HG03439 (cell line): Measurements from ENCODE around the gene RSU1.
A peak's percentile ranks its signal among the peaks of the same experiment; 100 is the strongest.

Source experiments
- ATAC-seq: cut with Tn5 transposase; IDR thresholded peaks from one replicate; pipeline ENCODE4 v1.9.1; 2021; ENCODE audit warnings: mild to moderate bottlenecking, moderate library complexity; ENCODE audit not compliant: unreplicated experiment

RSU1 gene

DNA sequence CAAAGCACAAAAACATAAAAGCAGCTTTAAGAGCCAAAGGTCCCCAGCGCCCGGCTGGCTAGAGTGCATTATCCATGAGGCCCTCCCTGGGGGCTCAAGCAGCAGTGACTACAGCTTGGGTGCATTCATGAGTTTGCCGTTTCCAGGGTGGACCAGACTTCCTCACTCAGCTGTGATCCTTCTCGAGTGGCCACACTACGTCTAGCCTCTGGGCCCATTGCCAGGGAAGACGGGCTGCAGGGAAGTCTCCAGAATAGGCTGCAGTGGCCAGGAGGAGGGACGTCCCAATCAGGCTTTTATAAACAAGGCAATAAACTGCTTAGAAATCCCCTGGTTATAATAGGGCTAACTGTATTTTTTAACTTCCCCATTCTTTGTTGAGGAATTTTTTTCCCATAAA is 206.2 kb downstream of the RSU1 start:
- ATAC-seq, result no peak

- ATAC-seq, result no peak
Measured at GRCh38 chr10:16609211-16609610, 208.0 kb downstream of the RSU1 start.

DNA sequence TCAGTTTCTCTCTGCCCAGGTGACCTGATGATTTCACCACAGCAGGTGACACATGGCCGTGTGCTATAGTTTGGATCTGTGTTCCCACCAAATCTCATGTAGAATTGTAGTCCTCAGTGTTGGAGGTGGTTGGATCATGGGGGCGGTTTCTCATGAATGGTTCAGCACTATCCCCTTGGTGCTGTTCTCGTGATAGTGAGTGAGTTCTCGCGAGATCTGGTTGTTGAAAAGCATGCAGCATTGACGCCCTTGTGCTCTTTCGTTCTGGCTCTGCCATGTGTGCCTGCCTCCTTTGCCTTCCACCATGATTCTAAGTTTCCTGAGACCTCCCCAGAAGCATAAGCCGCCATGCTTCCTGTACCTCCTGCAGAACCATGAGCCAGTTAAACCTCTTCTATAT is 210.3 kb downstream of the RSU1 start:
- no peak for ATAC-seq

- no peak for ATAC-seq
Measured at GRCh38 chr10:16606421-16606820, 210.8 kb downstream of the RSU1 start.

DNA sequence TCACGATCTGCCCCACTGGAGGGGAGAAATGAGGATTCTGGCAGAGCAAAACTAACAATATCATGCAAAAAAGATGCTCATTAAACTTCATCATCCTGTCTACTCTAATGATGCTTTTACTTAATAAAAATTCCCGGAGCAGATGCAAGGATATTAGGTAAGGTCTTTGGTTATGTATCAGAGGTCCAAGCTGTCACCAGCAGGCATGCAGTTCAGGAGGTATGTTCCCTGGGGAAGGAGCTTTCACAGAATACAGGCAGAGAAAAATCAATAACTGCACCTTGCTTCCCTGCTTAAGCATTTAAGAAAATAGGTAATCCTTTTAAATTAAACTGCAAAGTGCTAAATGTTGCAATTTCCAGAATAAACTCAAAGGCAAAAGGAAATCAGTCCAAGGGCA is 213.9 kb downstream of the RSU1 start:
- ATAC-seq, result no peak

GRCh38 chr10:16602104-16602775 is 215.0 kb downstream of the RSU1 start:
- no peak for ATAC-seq

DNA sequence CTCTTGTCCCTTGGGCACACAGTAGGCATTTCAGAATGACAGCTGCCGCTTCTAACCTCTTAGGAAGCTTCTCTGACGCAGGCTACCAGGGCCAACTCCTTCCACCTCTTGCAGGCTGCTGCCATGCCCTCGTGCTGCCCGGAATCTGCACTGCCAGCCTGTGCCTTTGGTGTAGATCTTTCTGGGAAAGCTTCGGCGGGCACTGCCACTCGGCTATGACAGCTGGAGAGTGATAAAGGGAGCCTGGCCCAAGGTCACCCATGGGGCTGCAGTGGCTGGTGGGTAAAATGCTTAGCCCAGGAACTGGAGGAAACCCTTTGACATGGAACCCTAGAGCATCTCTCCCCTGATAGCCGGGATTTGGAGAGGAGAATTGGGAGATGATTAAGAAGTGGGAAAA is 217.6 kb downstream of the RSU1 start:
- ATAC-seq, result no peak

GRCh38 chr10:16597656-16598055 is 219.6 kb downstream of the RSU1 start:
- no peak for ATAC-seq

GRCh38 chr10:16592378-16592777 is 224.8 kb downstream of the RSU1 start:
- no peak for ATAC-seq

- ATAC-seq, result peak; percentile 96
Measured at GRCh38 chr10:16586358-16587138, 230.7 kb downstream of the RSU1 start.

DNA sequence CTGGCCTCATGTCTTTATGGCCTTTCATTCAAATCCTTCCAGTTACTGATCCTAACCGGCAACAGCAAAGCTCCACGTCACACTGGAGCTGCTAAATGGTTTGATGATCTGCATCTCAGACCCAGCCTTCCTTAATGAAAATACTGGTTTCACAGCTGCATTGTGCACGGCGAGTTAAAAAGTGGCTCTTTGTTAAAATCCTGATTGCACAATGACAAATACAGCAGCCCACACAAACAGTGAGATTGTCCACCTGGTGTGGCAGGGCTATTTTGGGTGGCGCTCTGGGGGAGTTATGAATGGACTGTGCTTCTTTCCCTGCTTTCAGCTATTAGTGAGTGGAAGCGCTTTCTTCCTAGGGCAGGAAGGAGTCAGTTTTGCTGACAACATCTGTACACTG is 232.1 kb downstream of the RSU1 start:
- ATAC-seq, result no peak

DNA sequence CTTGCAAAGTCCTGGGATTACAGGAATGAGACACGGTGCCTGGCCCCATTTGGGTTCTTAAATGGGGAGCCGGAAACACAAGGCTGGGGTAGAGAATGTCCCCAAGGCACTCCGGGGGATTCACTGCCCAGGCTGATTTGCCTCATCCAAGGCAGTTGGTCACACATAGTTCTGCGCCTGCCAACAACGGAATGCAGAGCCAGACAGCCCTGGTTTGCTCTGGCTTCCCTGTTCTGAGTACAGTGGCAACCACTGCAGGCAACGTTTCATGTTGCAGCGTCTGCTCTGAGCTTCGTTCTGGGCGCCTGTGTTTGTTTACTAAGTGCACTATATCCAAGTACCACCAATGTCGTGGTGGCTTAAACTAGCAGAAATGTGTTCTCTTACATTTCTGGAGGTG is 233.8 kb downstream of the RSU1 start:
- ATAC-seq, result no peak

DNA sequence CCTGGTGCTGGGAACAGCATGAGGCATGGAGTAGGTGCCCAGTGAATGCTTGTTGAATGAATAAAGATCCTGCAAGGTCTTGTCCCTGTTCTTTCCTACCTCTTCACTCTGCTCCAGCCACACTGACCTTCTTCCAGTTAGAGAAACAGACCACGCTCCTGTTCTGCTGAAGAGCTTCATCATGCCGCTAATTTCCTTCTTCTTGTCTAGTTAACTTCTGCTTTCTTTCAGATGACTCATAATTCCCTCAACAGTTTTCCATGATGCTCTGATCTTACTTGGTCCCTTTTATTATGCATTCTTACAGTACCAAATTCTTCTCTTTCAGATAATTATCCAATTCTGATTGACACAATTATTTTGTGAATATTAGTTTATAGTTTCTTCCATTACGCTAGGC is 236.0 kb downstream of the RSU1 start:
- no peak for ATAC-seq

DNA sequence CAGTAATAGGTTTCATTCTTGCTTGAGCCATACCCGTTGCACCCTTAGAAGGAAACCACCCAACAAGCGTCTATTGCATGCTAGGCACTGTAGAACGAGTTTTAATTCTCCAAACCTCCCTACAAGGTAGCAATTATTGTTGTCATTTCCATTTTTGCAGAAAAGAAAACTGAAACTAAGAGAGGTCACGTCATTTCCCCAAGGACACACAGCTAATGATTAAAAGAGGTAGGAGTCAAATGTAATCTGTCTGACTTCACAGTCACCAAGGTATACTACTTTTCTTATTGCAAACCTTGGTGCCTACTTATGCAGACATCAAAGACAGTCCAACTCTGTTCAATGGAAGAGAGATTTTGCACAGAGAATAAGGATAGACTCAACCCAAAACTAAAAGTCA is 246.5 kb downstream of the RSU1 start:
- ATAC-seq, result peak; percentile 86

- no peak for ATAC-seq
Measured at GRCh38 chr10:16566202-16566805, 250.9 kb downstream of the RSU1 start.

DNA sequence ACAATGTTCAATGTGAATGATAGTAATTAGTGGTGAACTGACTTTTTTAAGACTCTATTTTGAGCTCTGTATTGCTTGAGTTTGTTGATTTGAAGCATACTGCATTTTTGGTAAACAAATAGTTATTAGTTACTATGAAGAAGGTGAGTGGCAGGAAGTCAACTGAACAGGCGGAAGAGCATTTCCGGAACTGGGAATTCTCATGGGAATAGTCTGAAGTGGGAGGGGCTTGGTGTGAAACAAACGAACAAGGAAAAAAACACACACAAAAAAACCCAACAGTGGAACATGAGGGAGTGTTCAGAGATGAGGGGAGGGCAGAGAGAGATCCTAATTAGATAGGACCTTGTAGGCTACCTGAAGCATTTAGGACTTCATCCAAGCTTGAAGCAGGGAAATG is 251.6 kb downstream of the RSU1 start:
- ATAC-seq, result no peak

GRCh38 chr10:16562891-16563290 is 254.3 kb downstream of the RSU1 start:
- no peak for ATAC-seq

GRCh38 chr10:16559236-16559773 is 257.9 kb downstream of the RSU1 start:
- no peak for ATAC-seq

DNA sequence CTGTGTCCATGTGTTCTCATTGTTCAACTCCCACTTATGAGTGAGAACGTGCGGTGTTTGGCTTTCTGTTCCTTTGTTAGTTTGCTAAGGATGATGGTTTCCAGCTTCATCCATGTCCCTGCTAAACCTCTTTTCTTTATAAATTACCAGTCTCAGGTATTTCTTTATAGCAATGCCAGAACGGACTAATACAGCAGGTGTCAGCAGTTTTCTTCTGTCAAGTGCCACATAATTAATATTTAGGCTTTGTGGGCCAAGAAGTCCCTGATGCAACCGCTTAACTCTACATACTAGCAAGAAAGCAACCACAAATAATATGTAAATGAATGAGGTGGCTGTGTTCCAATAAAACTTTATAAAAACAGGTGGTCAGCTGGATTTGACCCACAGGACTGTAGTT is 269.3 kb downstream of the RSU1 start:
- ATAC-seq, result no peak

GRCh38 chr10:16545116-16545736 is 272.0 kb downstream of the RSU1 start:
- ATAC-seq, result peak; percentile 70

DNA sequence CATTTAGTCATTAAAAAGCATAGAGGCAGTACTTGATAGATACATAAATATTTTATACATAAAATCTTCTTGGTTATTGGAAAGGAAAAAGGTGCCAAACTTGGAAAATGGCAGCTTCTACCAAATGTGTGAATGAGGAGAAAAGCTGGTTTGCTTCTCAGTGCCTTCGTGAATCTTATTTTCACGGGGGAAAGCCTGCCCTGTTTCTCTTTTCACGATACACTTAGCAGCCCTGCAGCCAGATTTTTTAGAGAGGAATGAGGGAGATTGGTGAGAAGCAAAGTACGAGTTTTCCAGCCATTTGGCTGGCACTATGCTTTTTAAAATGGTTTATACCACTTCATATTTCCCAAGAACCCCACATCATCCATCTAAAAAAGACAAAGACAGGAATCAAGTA is 272.6 kb downstream of the RSU1 start:
- no peak for ATAC-seq
